NCI-H748 (cell line): ENCODE data around the gene FANCG.

Source experiments
- DNase-seq: peaks from one replicate; lab custom pipeline; 2025; ENCODE audit not compliant: unreplicated experiment; lab: John Stamatoyannopoulos, UW

Gene FANCG

GRCh38 chr9:35067056-35067455, 12.7 kb downstream of the FANCG start:
- DNase-seq: no peak

DNA sequence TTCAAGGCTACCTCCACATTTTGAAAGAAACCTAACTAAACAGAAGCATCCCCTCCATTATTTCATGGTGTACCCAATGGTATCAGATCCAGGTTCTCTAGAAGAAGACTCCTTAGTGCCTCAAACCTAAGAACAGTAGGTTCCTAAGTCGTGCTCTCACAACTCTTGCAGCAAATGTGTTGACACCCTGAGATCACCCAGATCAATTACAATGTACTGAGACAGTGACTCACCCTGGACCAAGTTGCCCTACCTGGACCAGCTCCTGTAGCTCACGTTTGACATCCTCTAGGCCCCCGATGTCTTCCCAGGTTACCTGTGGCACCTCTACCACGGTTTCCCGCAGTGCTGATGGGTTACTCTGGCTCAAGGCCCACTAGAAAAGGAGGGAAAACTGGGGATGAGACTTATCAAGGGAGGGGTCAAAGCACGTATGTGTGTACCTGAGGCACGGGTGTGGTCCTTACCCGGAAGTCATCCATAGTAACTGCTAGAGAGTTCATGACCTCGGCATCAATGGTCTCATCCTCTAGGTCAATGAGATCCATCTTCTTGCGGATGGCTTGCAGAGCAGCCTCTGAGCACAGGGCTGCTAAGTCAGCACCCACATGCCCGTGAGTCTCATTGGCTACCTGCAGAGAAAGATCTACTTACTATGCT, 19.1 kb downstream of the FANCG start:
- DNase-seq: no peak

- no peak for DNase-seq
Measured at GRCh38 chr9:35059438-35059837, 20.3 kb downstream of the FANCG start.

GRCh38 chr9:35057271-35057620, 22.5 kb downstream of the FANCG start:
- no peak for DNase-seq

DNA sequence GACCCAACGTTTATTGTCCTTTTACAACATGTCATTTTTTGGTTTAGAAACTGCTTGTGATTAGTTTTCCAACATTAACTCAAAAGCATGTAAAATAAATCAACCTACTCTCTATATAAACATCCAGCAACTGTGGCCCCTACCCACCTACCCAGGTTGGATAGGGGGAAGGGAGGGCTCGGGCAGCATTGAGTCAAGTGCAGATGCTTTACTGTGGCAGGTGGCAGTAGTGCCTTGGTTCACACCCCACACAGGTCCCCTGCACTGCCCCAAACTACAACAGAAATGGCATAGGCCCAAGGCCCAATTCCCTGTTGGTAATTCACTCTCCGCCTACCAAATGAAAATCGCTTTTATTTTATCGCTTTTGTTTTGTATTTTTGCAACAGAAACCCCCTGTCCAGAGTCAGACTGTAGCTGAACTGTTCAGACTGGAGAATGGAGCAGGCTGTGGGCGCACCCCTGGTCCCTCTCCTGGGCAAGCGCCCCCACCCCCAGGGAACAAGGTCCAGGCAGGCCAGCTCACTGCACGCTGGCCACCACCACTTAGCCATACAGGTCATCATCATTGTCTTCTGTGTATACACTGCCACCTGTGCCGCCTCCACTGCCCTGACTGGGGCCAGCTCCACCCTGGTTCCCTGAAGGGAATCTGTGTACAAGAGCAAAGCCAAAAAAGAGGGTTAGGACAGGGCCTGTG, 23.0 kb downstream of the FANCG start:
- no peak for DNase-seq

DNA sequence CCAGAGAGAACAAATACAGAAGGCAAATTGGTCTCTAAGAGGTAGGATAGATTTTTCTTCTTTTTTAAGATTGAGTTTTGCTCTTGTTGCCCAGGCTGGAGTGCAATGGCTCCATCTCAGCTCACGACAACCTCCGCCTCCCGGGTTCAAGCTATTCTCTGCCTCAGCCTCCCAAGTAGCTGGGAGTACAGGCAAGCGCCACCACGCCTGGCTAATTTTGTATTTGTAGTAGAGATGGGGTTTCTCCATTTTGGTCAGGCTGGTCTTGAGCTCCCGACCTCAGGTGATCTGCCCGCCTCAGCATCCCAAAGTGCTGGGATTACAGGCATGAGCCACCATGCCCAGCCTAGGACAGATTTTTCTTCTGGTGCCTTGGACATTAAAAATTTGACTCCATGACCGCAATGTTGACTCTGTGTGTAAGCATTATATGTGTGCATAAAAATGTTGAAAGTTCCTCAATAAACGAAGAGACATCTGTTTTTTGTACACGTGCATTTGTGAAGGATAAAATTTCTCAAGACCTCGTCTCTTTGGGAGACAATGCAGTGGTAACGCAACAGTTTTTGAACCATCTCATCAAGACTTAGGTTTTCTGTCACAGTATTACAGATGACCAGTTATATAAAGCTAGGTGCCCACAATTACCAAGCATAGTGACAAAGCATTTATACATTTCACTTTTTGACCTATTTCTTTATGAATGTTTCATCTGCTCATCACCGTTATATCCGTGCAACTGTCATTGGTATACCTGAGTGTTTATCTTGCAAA, 24.7 kb downstream of the FANCG start:
- no peak for DNase-seq

GRCh38 chr9:35054185-35054835, 25.4 kb downstream of the FANCG start:
- no peak for DNase-seq

- peak; percentile 46 for DNase-seq
Measured at GRCh38 chr9:35051069-35051967, 28.4 kb downstream of the FANCG start.

- DNase-seq: no peak
Measured at GRCh38 chr9:35048511-35048910, 31.2 kb downstream of the FANCG start.

DNA sequence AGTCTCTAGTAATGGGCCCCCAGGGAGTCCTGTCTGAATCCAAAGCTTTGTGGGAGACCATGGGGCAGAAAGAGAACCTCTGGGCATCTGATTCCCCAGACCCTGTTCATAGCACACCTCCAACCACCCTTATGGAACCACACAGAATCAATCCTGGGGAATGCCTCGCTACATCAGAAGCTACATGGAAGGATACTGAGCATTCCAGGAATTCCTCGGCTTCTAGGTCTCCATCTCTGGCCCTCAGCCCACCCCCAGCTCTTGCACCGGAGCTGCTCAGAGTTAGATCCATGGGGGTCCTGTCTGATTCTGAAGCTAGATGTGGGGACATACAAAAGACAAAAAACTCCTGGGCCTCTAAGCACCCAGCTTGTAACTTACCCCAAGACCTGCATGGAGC, 35.7 kb downstream of the FANCG start:
- no peak for DNase-seq

DNA sequence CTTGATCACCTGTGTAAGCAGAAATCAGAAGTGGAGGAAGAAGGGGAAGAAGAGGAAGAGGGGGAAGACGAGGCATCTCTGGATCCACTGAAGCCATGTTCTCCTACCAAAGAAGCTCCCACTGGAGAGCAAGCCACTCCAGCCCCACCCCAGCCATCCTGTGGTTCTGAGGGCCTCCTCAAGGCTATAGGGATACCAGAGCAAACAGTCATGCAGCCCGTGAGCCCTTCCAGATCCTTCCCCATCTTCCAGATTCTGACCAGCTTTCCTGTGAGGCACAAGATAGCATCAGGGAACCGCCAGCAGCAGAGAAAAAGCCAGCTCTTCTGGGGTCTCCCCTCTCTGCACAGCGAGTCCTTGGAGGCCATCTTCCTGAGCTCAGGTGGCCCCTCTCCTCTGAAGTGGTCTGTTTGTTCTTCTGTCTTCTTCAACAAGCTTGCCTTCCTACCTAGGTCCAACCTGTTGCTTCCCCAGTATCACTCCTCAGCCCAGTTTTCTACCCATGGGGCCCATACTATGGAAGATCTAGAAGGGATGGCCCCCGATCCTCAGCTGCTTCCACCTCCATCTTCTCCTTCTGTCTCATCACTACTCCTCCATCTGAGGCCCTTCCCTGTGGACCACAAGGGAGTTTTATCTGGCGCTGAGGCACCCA, 36.7 kb downstream of the FANCG start:
- DNase-seq: no peak

GRCh38 chr9:35042081-35042604, 37.6 kb downstream of the FANCG start:
- DNase-seq: no peak

- DNase-seq: no peak
Measured at GRCh38 chr9:35035851-35036701, 43.7 kb downstream of the FANCG start.

DNA sequence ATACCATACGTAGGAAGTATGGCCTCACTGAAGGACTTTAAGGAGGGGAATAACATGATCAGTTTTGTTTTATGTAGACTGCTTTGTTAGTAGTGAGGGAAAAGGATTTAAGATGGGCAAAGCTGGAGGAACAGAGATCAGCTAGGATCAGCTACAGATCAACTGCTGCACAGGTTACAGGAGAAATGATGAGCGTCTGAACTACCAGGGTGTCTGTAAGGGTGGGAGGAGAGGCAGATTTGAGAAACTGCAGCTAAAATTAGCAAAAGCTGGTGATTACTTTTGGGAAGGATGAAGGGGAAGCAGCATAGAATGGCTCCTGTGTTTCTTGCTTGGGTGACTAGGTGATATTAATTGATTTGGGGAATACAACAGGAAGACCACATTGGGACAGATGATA, 46.6 kb downstream of the FANCG start:
- DNase-seq: no peak

- DNase-seq: no peak
Measured at GRCh38 chr9:35029852-35030251, 49.9 kb downstream of the FANCG start.

DNA sequence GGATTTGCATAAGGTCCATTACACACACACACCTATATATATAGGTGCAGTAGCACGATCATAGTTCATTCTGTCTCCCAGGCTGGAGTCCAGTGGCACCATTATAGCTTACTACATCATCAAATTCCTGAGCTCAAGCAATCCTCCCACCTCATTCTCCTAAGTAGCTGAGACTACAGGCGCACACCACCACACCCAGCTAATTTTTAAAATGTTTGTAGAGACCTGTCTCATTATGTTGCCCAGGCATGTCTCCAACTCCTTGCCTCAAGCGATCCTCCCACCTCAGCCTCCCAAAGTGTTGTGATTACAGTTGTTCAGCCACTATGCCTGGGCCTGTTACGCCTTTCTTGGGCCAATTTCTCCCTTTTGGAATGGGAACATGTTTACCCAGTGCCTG, 50.5 kb downstream of the FANCG start:
- no peak for DNase-seq

DNA sequence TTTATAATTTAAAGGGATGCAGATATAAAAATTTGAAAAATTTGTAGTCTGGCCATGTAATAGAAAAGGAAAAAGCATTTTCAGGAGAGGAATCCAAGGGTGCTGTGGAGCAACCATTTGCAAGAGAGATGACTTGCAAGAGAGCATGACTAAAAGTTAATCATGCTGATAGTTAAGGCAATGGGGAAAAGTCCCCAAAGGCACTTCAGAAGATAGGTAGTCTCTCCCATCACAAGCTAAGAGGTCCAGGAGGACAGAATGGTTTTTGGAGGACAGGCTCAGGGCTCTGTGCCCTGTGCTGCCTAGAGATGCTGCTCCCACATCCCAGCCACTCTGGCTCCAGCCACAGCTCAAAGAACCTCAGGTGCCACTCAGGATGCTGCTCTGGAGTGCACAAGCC, 51.4 kb downstream of the FANCG start:
- DNase-seq: no peak

DNA sequence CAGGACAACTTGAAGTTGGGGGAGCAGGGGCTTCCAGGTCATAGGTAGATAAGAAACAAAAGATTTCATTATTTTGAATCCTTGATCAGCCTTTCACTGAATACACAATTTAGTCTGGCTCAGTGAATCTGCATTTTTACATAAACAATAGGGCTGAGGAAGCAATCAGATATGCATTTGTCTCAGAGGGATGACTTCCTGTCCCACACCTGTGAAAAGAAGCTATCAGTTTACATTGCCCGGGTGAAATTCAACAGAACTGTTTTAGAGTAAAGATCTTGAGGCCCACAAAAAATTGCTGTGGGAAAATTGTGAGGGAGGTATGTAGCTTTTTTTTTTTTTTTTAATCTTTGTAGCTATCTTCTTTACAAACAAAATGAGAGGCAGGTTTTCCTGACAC, 51.9 kb downstream of the FANCG start:
- DNase-seq: peak; percentile 25

GRCh38 chr9:35027374-35027773, 52.4 kb downstream of the FANCG start:
- DNase-seq: no peak
